22Rv1 (cell line): ENCODE data around the gene PDIK1L.

Source experiments
- CTCF ChIP-seq: fragments of 450-650 bp; IDR thresholded peaks from 2 replicates; pipeline ENCODE4 v1.5.1; 2017; ENCODE audit warnings: mild to moderate bottlenecking
- ZFX ChIP-seq: fragments of 450-650 bp; IDR thresholded peaks from 2 replicates; pipeline ENCODE4 v1.6.1; 2017; ENCODE audit warnings: antibody characterized with exemption, borderline replicate concordance

DNA sequence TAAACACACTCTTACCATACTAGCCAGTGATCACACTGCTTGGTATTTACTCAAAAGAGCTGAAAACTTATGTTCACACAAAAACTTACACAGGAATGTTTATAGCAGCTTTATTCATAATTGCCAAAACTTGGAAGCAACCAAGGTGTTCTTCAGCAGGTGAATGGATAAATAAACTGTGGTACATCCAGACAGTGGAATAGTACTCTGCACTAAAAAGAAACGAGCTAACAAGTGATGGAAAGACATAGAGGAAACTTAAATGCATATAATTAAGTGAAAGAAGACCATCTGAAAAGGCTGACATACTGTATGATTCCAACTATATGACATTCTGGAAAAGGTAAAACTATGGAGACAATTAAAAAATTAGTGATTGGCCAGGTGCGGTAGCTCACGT lies 20.7 kb upstream of the PDIK1L start:
- TF ChIP-seq CTCF (no peak), ZFX (no peak)
